Trophoblast cell (in vitro differentiated cells and primary cell): ENCODE results near the gene EIF3B.
"Not testable (repeated sequence)": the region's sequence is repeated elsewhere in the genome, so short reads cannot be mapped to it uniquely, and the experiment has no call there.

Experiments
- DNase-seq, 2 donors: peaks; one replicate each; pipeline ENCODE4 v3.0.0-alpha.2; 2016
- H2AFZ ChIP-seq: 2 replicates; pipeline ENCODE4 v1.6.1; 2013; ENCODE audit warnings: low read length, moderate library complexity, mild to moderate bottlenecking; ENCODE audit not compliant: insufficient read depth, poor library complexity
- H2AK5ac ChIP-seq: 2 replicates; pipeline ENCODE4 v1.6.1; 2013; ENCODE audit warnings: mild to moderate bottlenecking, low read length
- H2BK120ac ChIP-seq: 2 replicates; pipeline ENCODE4 v1.6.1; 2013; ENCODE audit warnings: low read length, mild to moderate bottlenecking, moderate library complexity; ENCODE audit not compliant: insufficient read depth, poor library complexity
- H2BK12ac ChIP-seq: 2 replicates; pipeline ENCODE4 v1.6.1; 2013; ENCODE audit warnings: mild to moderate bottlenecking, low read length, moderate library complexity
- H2BK5ac ChIP-seq: 2 replicates; pipeline ENCODE4 v1.6.1; 2013; ENCODE audit warnings: low read length, low read depth, moderate library complexity, mild to moderate bottlenecking; ENCODE audit not compliant: poor library complexity
- H3K14ac ChIP-seq: 2 replicates; pipeline ENCODE4 v1.6.1; 2013; ENCODE audit warnings: mild to moderate bottlenecking, low read length
- H3K18ac ChIP-seq: 2 replicates; pipeline ENCODE4 v1.6.1; 2013; ENCODE audit warnings: mild to moderate bottlenecking, low read length
- H3K23ac ChIP-seq: 2 replicates; pipeline ENCODE4 v1.6.1; 2013; ENCODE audit warnings: low read length
- H3K27ac ChIP-seq: 2 replicates; pipeline ENCODE4 v1.5.1; 2013; ENCODE audit warnings: low read depth, mild to moderate bottlenecking, inconsistent platforms, low read length, moderate library complexity
- H3K27me3 ChIP-seq: 2 replicates; pipeline ENCODE4 v1.6.1; 2013; ENCODE audit warnings: inconsistent platforms, mild to moderate bottlenecking, low read length, moderate library complexity; ENCODE audit not compliant: insufficient read depth
- H3K36me3 ChIP-seq, 2 experiments: 1 replicate in 1 of 2; 2 replicates in 1 of 2; pipeline ENCODE4 v1.6.1; 2013; ENCODE audit warnings: low read length in 2 of 2, mild to moderate bottlenecking in 2 of 2, moderate library complexity in 1 of 2; ENCODE audit not compliant: insufficient read depth in 2 of 2, control insufficient read depth in 1 of 2
- H3K4ac ChIP-seq: 2 replicates; pipeline ENCODE4 v1.6.1; 2013; ENCODE audit warnings: low read depth, mild to moderate bottlenecking, low read length, moderate library complexity
- H3K4me1 ChIP-seq, 2 experiments: 1 replicate in 1 of 2; 2 replicates in 1 of 2; pipeline ENCODE4 v1.6.1; 2013; ENCODE audit warnings: low read length in 2 of 2, mild to moderate bottlenecking in 2 of 2, moderate library complexity in 1 of 2; ENCODE audit not compliant: insufficient read depth in 2 of 2, control insufficient read depth in 1 of 2
- H3K4me2 ChIP-seq: 2 replicates; pipeline ENCODE4 v1.6.1; 2013; ENCODE audit warnings: inconsistent platforms, mild to moderate bottlenecking, low read length, moderate library complexity
- H3K4me3 ChIP-seq: 2 replicates; pipeline ENCODE4 v1.5.1; 2013; ENCODE audit warnings: mild to moderate bottlenecking, low read depth, low read length, inconsistent platforms
- H3K79me1 ChIP-seq: one replicate; pipeline ENCODE4 v1.6.1; 2013; ENCODE audit warnings: low read length
- H3K79me2 ChIP-seq: 2 replicates; pipeline ENCODE4 v1.6.1; 2013; ENCODE audit warnings: low read length, mild to moderate bottlenecking; ENCODE audit not compliant: control insufficient read depth, insufficient read depth, poor library complexity
- H3K9ac ChIP-seq: 2 replicates; pipeline ENCODE4 v1.6.1; 2013; ENCODE audit warnings: mild to moderate bottlenecking, low read length
- H3K9me3 ChIP-seq: 2 replicates; pipeline ENCODE4 v1.6.1; 2013; ENCODE audit warnings: low read depth, mild to moderate bottlenecking, control low read depth, inconsistent platforms, low read length; ENCODE audit not compliant: insufficient read depth
- H4K12ac ChIP-seq: 2 replicates; pipeline ENCODE4 v1.6.1; 2013; ENCODE audit warnings: low read depth, mild to moderate bottlenecking, low read length, moderate library complexity
- H4K8ac ChIP-seq: 2 replicates; pipeline ENCODE4 v1.6.1; 2013; ENCODE audit warnings: low read depth, mild to moderate bottlenecking, low read length, moderate library complexity
- H4K91ac ChIP-seq: one replicate; pipeline ENCODE4 v1.6.1; 2013; ENCODE audit warnings: low read depth, mild to moderate bottlenecking, low read length, moderate library complexity
- WGBS: extraction: QIAGEN DNeasy Blood & Tissue Kit; methylation state at CpG from one replicate; pipeline ENCODE4 v1.1.7; 2013; ENCODE audit warnings: missing lambda C conversion rate; ENCODE audit not compliant: insufficient read length, insufficient coverage; ENCODE audit errors: extremely low coverage; 5-methylcytosine and 5-hydroxymethylcytosine counted together

Gene EIF3B

GRCh38 chr7:2384354-2385243 is 30.0 kb downstream of the EIF3B start:
- Histone ChIP-seq H3K18ac (no peak overlapping the region), H3K4me3 (no peak overlapping the region), H2BK12ac (no peak overlapping the region), H3K4me2 (no peak overlapping the region), H2AFZ (no peak overlapping the region), H3K4ac (no peak overlapping the region), H3K9me3 (peaks cover 1% of the 10 kb centered on the region), H2BK120ac (no peak overlapping the region), H3K27me3 (no peaks in the 10 kb centered on the region), H3K79me2 (no peaks in the 10 kb centered on the region), H4K91ac (no peak overlapping the region), H4K12ac (no peak overlapping the region), H2AK5ac (no peak overlapping the region), H3K14ac (no peak overlapping the region), H3K4me1 (no peaks in the 10 kb centered on the region), H2BK5ac (no peak overlapping the region), H3K79me1 (no peaks in the 10 kb centered on the region), H3K9ac (no peak overlapping the region), H3K27ac (no peak overlapping the region), H3K36me3 (peaks cover 23 to 28% of the 10 kb centered on the region in 2 experiments), H3K23ac (no peak overlapping the region), H4K8ac (no peak overlapping the region)
- WGBS, result no CpG with 5 or more reads among the region's 19 CpGs
- no peak for DNase-seq

- not testable (repeated sequence) for H3K4me3 ChIP-seq, H2BK120ac ChIP-seq, H3K14ac ChIP-seq, H2BK5ac ChIP-seq, H3K79me2 ChIP-seq, H3K18ac ChIP-seq, H3K27ac ChIP-seq, H4K12ac ChIP-seq, H3K4me1 ChIP-seq, H4K91ac ChIP-seq, H3K9ac ChIP-seq, H4K8ac ChIP-seq, H3K4me2 ChIP-seq, H3K4ac ChIP-seq, H3K23ac ChIP-seq, H3K27me3 ChIP-seq, H3K79me1 ChIP-seq, H2AFZ ChIP-seq, H2BK12ac ChIP-seq, H3K9me3 ChIP-seq, H2AK5ac ChIP-seq, DNase-seq
- H3K36me3 ChIP-seq, result peaks cover 7 to 13% of the 10 kb centered on the region in 2 experiments
- no CpG with 5 or more reads among the region's 9 CpGs for WGBS
Observed at GRCh38 chr7:2386122-2386521, 31.5 kb downstream of the EIF3B start.

- H2AFZ ChIP-seq, result no peak overlapping the region
- H3K14ac ChIP-seq, result no peak overlapping the region
- H3K79me1 ChIP-seq, result no peaks in the 10 kb centered on the region
- no CpG with 5 or more reads among the region's 17 CpGs for WGBS
- H3K9me3 ChIP-seq, result no peaks in the 10 kb centered on the region
- no peaks in the 10 kb centered on the region for H3K4me1 ChIP-seq
- H3K9ac ChIP-seq, result no peak overlapping the region
- H3K23ac ChIP-seq, result no peak overlapping the region
- H3K36me3 ChIP-seq, result peaks cover 3 to 8% of the 10 kb centered on the region in 2 experiments
- no peak overlapping the region for H3K4me2 ChIP-seq
- no peak overlapping the region for H4K91ac ChIP-seq
- H3K27me3 ChIP-seq, result no peaks in the 10 kb centered on the region
- H2BK12ac ChIP-seq, result no peak overlapping the region
- no peak overlapping the region for H3K4ac ChIP-seq
- no peak for DNase-seq
- no peak overlapping the region for H4K8ac ChIP-seq
- no peak overlapping the region for H2AK5ac ChIP-seq
- no peak overlapping the region for H3K18ac ChIP-seq
- no peak overlapping the region for H3K27ac ChIP-seq
- H3K79me2 ChIP-seq, result no peaks in the 10 kb centered on the region
- no peak overlapping the region for H3K4me3 ChIP-seq
- H2BK5ac ChIP-seq, result no peak overlapping the region
- no peak overlapping the region for H4K12ac ChIP-seq
- no peak overlapping the region for H2BK120ac ChIP-seq
Observed at GRCh38 chr7:2386964-2387669, 32.5 kb downstream of the EIF3B start.

GRCh38 chr7:2387897-2388636 is 33.4 kb downstream of the EIF3B start:
- no peak overlapping the region for H2BK5ac ChIP-seq
- H3K36me3 ChIP-seq, result peaks cover 0 to 7% of the 10 kb centered on the region in 2 experiments
- no peak overlapping the region for H2BK120ac ChIP-seq
- H3K4me1 ChIP-seq, result no peaks in the 10 kb centered on the region
- H3K27ac ChIP-seq, result no peak overlapping the region
- DNase-seq, result no peak
- H4K91ac ChIP-seq, result no peak overlapping the region
- no peak overlapping the region for H3K14ac ChIP-seq
- H3K9me3 ChIP-seq, result no peaks in the 10 kb centered on the region
- no peaks in the 10 kb centered on the region for H3K27me3 ChIP-seq
- WGBS, result no CpG with 5 or more reads among the region's 31 CpGs
- no peaks in the 10 kb centered on the region for H3K79me2 ChIP-seq
- no peak overlapping the region for H2AK5ac ChIP-seq
- no peaks in the 10 kb centered on the region for H3K79me1 ChIP-seq
- H3K4me2 ChIP-seq, result no peak overlapping the region
- no peak overlapping the region for H2BK12ac ChIP-seq
- H3K18ac ChIP-seq, result no peak overlapping the region
- no peak overlapping the region for H3K4me3 ChIP-seq
- H4K12ac ChIP-seq, result no peak overlapping the region
- no peak overlapping the region for H4K8ac ChIP-seq
- no peak overlapping the region for H3K4ac ChIP-seq
- no peak overlapping the region for H2AFZ ChIP-seq
- H3K9ac ChIP-seq, result no peak overlapping the region
- no peak overlapping the region for H3K23ac ChIP-seq
